COLO668 (cell line): Measurements from ENCODE around the gene PDHB.

Experiments used
- DNase-seq: peaks from one replicate; lab custom pipeline; 2025; ENCODE audit not compliant: unreplicated experiment; lab: John Stamatoyannopoulos, UW

Gene PDHB

DNA sequence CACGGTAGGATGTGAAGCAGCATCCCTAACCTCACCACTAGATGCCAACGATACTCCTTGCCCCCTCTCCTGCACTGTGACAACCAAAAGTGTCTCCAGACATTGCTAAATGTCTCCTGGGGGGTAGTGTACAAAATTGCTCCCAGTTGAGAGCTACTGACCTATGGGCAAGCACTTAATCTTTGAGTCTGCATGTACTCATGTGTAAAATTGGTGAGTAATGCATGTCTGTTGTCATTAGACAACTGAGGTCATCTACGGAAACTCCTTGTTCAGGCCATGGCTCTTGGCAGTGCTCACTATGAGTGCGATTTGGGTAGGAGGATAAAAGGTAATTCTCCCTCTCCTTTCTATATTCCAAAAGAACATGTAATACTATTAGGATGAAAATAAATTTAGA, 29.2 kb downstream of the PDHB start:
- DNase-seq: no peak

DNA sequence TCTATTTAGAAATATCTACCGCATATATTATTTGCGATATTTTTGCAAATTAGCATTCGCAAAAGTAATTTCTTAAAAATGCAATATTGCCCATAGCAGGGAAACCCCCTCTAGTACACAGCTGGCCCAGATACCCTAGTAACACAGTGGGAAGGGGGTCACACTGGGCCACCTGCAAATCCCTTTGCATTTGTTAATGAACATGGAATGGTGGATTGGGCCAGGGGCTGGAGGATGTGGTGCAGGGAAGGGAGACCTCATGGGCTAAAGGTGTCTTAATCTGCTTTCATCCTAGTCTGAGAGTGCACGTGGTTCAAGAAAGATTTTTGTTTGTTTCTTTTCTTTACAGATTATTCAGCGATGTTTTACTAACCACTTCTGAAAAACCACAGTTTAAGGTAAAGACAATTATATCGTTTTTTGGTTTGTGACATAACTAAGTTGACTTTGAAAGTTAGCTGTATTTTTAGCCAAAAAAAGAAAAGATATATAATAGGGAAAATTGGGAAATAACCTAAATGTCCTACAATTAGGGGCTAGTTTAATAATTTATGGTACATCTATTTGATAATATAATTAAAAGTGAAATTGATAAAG, 30.0 kb downstream of the PDHB start:
- no peak for DNase-seq

DNA sequence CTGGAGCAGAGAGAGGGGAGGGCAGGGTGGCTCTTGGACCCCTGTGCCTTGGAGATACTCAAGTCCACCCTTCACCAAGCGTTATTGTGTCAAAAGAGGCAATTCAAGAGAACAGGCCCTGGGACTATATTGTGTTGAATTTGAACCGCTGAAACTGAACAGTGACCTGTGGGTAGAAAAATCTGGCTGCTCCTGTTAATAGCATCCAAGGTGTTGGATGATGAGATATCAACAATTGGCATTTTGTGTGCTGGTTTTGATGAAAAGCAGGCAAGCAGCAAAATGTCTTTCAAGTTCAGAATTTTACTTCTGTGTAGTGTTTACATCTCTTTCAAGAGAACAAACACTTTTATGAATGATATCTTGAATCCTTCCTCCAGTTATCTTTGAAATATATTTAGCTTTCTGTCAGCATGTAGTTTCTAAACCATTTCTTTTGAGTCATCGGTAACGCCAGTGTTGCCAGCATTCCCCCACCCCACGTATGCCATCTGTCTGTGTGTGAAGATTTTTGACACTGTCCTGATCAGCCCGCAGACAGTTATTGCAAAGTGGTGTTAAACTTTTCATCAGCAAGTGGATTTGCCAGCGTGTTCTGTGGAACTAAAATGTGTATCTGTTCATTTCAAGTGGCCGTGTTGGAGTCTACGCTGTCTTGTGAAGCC, 34.8 kb downstream of the PDHB start:
- no peak for DNase-seq

DNA sequence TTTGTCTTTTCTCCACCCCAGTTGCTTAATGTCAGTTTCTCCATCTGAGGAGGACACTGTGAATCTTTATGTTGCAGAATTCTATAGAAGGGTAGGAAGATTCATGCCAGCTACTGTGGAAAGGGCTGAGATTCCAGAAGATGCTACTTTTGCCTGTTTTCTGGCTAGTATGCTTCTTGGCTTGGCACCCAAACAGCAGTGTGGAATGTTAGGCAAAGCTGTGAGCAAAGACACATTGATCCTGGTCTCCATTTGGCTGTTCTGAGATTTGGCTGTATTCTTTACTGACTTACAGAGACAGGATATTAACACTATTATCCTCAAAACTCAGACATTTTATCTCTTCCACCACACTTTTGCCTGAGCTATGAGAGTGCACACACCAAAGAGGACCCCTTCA, 39.3 kb downstream of the PDHB start:
- no peak for DNase-seq

DNA sequence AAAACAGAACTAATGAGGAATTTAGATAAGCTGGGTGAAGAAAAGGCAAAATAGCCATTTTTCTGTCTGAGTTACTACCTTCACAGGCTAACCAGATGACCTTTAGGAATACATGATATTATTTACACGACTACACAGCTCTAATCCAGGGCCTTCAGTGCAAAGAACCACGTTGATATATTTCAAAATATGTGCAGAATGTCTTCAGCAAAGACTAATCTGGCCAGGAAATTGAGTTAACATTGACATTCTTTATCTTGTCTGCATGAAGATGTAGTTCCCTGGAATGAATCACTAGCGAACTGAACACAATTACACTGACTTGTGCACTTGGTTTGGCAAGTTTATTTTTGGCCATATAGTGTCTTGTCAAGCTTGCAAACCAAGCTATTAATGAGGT, 41.5 kb downstream of the PDHB start:
- no peak for DNase-seq

DNA sequence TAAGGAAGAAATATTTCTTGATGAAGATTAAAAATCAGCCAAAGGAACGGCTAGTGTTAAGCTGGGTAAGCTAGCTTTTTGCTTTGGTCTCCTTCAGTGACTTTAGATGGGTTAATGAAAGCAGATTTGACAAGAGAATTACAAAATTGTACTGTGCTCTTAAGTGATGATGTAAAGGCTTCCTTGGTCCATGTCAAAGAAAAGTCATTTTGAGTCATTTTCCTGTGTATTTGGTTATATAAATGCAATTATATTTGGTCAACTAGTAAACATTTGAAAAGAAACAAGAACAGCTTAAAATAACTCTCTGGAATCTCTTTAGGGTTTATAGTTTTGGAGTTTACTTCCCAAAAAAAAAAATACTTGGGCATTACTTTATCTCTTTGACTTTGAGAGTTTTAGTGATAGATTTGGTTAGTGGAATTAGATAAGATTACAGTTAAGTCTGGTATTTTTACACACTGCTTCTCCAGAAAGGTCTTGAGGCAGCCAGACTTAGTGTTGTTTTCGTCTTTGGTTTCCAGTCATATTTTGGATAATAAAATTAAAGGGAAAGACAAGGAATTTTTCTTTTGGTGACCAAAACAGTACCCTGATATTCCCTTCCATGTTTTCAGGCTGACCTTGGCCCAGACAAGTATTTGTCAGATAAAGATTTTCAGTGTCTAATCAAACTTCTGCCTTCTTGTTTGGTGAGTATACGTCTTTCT, 42.3 kb downstream of the PDHB start:
- DNase-seq: no peak

DNA sequence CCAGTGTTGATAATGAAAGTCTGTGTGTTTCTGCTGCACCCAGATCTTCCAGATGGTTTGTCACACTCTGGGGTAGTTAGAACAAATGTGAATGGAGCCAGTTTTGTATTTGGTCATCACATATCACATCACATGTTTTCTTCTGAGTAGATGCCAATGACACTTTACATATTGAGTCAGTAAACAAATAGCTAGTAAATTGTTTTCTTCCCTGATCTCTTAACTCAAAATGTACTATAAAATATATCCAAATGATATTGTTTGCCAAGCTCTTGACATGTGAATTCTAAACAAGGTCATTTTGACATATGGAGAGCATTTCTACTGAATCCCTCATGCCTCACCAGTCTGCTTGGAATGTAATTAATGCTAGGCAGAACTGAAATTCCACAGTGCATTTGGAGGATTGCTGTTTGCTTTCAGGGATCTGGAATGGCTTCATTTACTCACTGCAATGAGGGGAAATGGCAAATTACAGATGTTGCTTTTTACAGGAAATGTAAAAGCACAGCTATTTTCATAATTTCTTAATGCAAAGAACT, 45.0 kb downstream of the PDHB start:
- no peak for DNase-seq

DNA sequence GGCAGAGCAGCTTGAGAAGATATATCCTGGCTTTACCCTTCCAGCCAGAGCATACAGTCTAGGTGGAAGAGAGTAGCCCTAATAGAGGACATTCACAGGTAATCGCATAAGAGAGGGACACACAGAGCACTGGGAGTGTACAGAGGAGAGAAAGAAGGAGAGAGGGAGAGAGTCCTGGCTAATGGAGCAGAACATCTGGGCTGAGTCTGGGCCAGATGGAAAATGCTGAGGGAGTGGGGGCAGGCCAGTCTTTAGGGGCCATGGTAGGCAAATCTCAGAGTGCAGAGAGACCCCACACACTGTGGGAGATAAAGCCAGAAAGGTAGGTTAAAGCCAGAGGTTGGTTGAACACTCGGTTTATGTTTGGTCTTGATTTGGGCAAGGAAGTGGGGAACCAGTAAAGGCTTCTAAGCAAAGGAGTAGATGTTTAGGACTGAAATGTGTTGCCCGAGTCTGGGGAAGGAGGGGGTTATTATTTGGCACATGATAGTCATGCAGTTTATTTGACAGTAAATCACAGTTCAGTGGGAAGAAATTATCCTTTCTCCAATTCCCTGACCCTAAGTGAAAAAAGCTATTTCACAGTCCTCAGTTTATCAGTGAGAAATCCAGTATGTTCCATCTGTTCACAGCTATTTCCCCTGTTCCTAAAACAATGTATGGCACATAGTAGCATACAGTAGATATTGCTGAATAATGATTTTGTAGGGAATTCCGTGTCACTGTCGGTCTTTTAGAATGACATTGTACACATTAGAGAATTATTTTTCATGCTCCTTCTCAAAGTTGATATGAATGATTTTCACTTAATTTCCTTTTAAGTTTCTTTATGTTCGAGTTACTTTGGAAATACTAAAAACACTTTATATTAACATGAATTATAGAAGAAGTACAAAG, 45.7 kb downstream of the PDHB start:
- no peak for DNase-seq

DNA sequence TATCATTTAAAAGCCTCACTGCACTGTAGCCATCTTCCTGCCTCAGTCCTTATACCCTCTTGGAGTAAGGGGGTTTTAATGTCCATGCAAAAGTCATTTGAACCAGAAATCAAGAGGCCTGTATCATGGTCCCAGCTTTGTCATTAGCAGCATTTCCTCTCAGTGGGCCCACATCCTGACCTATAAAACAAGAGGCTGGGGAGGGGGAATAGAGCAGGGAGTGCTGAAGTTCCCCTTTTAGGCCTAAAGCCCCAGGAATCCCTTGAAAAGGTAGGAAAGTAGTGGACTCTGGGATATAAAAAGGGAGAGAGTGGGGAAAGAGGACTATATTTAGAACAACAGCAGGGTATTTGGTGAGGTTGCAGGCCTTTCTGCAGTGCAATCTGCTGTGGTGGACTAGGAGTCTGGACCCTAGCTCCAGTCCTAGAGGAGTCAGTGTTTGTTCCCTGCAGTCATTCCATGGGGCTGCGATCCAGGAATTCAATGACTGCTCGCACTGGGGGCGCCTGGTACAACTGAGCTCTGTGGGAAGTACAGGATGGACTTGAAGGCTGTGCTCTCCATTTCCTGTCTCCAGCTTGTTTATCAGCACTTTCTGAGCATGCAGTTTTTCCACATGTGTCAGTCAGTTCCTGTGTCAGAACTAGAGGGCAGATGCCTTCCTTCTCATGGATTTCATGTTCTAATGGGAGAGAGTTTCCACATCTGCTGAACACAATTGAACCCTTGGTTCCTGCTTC, 46.8 kb downstream of the PDHB start:
- no peak for DNase-seq

DNA sequence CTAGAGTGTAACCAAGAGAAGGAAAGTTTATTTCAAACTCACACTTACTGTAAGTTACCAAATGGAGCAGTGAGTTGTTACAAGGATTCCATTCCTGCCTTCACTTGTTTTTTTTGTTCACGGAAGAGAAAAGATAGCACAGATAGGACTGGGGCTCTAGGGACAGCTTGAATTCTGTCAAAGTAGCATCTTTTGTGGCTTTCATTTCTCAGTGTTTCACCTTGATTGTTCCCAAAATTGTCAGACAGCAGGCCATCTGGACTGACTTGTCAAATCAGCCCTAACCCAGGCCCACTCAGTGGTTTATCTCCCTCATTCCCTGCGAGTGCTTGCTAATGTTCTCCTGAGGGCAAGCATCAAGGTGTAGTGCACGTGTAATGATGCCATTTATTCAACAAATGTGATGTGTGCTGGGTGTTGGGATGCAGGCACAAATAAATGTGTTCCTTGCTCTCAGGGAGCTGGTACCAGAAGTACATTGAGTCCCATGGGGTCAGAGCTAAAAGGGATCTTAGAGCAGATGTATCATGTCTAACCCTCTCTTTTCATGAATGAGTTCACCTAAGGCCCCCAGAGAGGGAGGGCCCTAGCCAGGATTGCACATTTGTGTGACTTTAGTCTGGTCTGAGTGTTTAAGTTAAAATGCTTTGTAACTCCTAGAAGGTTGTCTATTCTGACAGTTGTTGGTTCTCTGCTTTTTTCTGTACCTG, 49.1 kb downstream of the PDHB start:
- no peak for DNase-seq

DNA sequence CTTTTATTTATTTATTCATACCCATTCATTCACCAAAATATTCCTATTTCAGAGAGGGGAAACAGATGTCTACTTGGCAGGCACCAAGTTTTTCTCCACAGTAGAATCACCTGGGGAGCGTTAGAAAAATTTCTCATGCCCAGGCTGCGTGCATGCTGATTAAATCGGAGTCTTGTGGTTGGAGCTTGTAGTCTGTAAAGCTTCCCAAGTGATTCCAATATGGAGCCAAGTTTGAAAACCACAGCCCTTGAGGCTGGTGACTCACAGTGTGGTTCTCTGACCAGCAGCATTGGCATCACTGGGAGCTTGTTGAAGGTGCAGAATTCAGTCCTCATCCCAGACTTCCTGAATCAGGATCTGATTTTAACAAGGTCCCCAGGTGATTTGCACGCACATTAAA, 49.7 kb downstream of the PDHB start:
- no peak for DNase-seq

DNA sequence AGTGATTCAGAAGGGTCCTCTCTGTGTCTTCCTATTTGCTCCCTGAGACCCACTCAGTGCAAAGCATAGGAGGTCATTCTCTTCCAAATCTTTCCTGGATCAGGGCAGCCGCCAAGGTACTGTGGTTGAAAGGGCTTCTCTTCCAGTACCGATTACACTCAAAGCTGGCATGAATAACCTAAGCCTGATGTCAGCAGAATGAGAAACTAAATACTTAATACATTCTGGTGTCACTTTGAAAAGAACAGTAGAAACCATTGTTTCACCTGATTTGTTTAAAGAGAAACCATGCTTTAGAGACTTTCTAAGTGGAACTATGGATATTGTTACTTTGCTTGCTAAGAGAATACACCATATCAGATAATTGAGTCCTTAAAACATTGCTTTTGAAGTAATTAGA, 50.2 kb downstream of the PDHB start:
- no peak for DNase-seq

DNA sequence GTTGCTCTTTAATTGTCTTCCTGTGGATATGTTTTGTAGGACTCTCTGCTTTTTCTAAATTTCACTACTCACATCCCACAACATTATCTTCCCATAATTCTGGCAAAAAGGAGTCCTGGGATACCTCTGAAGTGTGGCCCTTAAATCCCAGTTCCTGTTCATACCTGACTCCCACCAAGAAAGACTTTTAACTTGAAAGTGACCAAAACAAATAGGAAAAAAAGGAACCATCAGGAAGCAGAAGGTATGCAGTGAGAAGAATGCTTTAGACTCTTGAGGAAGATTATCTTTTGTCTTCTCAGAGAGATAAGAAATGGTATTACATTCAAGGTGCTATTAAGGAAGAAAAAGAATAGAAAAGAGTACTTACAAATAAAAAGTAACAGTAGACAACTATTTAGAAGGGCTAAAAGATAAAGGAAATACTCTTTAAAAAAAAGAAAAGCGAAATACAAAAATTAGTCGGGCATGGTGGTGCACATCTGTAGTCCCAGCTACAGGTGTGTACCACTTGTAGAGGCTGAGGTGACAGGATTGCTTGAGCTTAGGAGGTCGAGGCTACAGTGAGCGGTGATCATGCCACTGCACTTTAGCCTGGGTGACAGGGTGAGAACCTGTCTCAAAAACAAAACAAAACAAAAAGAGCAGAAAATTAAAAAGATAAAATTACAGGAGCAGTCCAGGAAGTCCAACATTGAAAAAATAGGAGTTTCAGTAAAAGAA, 54.1 kb downstream of the PDHB start:
- no peak for DNase-seq

DNA sequence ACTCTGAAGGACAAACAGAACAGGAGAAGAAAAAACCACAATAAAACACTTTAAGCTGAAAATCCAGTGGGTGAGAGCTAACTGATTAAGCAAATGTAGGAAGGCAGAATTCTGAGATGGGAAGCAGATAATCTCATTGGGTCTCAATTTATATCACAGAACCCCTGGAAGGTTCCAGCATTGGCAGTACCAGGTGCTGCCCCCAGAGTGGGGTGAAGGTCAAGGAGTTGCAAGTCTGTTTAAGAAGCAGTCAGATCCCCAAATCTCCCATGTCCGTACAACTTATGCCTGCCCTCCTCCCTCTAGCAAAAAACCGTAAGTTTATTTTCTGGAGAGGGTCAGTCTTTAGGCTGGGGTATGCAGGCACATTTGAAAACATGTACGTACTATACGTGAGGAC, 55.9 kb downstream of the PDHB start:
- DNase-seq: no peak
